ENCODE data around the gene LMCD1.
"Not testable (repeated sequence)": the region's sequence is repeated elsewhere in the genome, so short reads cannot be mapped to it uniquely, and the experiment has no call there.

The LMCD1 gene

DNA sequence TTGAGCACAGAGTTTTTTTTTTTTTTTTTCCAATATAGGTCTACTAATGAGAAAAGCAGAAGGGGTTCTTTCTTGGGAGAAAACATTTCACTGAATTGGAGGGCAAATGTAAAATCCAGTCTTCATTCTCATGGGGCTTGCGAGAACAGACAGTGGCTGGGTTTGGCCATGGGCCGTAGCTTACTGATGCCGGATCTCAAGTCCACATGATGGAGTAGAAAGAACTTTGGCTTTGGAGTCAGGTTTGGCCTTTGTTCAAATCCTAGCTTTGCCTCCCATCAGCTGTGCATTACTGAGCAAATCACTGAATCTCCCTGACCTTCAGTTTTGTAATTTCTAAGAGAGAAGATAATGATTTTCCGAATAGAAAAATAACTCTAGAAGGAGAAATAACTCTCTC lies 59.7 kb downstream of the LMCD1 start:
- DNase-seq (ENCODE audit: low read depth) = no peak

DNA sequence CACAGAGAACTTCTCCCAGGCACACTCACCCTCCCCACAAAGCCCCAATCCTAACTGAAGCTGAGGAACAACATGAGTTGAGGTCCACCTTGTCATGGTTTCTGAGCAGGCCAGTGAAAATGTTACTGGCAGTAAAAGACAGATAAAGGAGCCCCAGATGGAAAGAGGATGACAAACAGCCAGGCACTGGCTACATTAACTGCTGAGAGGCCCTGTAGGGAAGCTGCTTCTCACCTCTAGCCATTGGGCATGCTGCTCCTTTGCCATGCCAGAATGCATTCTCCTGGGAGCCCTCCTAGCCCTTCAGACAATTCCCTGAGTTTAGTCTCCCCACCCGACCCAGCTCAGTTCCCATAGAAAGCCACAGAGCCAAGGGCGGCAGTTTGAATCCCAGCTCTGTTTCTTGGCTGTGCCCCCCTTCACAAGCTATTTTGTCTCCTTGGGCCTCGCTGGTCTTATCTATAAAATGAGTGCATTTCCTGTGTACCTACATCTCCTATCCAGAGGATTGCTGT lies 60.5 kb downstream of the LMCD1 start:
- no peak for DNase-seq (ENCODE audit: low read depth)

DNA sequence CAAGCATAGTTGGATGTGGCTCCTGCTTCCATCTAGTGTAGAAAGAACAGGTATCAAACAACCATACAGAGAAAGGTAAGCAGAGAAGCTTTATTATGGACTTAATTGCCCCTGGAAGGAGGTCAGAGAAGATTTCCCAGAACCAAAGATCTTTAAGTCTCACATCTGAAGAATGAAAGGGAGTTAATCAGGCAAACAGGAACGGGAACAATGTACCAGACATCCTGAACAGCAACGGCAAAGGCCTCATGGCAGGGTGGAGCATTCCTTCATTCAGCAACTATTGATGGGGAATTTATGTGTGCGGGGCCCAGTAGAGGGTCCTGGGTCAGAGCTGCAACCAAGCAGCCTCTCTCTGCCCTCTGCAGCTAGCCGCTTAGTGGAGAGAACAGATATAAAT lies 61.5 kb downstream of the LMCD1 start:
- no peak for DNase-seq (ENCODE audit: low read depth)

DNA sequence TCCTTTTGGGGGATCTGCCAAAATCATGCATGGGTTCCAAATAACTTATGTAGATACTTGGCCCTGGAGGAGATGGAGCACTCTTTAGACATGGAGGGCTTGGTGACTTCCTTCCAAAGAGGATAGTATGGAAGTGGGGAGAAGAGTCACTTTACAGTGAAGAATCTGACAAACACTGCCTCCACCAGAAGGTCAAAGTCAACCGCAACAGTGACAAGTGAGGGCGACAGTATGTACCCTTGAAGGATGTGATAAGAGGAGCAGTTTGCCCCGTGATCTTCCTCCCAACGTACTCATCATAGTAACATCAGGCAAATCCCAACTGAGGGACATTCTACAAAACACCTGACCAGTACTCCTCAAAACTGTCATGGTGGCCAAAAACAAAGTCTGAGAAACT lies 62.0 kb downstream of the LMCD1 start:
- no peak for DNase-seq (ENCODE audit: low read depth)

DNA sequence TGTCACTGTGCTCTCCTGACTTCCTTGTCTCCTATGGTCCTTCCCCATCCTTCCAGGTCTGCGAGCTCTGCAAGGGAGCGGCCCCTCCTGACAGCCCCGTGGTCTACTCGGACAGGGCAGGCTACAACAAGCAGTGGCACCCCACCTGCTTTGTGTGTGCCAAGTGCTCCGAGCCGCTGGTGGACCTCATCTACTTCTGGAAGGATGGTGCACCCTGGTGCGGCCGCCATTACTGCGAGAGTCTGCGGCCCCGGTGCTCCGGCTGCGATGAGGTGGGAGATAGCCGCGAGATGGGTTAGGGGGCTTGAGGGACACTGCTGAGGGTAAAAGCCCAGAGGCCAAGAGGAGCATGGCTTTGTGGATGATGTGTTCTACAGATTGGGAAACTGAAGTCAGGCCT lies 63.8 kb downstream of the LMCD1 start:
- DNase-seq (ENCODE audit: low read depth) = no peak

DNA sequence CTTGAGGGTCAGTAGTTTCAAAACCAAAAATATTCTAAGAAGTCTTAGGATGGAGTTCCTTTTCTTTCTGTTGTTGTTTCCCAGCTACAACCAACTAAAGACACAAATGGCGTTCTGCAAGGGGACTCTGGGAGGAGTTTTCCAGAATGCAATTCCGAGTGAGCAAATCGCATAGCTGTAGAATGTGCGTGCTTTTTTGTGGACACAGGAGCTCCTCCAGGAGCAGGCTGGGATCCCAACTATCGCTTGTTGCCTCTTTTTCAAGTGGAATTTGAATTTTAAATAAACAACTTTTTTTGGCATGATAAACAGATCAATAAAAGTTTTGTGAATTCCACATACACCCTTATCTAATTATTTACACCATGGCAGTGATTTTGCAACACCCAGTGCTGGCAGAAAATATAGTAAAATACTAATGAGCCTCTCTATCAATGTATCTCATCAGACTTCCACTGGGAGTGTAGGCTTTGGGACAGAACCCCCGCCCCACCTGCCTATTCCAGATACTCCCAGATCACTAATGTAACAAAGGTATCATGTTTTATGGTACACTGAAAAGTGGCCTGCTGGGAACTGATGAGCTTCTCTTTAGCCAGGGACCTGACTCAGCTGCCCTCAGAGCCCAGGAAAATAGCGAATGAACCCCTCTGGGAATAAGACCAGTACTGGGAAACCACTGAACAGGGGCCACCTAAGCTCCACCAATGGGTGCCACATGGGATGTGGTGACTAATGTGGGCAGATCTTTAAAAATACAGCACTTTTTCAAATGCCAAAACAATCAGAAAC lies 66.4 kb downstream of the LMCD1 start:
- no peak for DNase-seq (ENCODE audit: low read depth)

DNA sequence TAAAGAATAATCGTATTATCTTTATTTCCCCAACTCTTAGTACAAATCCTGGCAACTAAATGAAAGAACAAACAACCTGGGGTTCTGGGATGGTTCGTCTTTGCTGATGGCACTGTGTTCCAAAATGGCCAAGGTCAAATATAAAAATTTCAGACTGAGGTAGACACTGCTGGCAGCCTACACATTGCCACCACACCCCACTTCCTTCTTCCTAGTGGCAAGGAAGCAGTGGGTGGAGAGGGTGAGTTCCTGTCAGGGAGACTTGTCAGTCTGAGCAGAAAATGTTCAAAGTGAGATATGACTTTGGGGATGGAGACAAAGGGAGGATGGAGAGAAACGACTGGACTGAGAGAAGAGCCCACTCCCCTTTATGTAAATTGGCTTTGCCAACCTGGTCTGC lies 69.6 kb downstream of the LMCD1 start:
- no peak for DNase-seq (ENCODE audit: low read depth)

DNA sequence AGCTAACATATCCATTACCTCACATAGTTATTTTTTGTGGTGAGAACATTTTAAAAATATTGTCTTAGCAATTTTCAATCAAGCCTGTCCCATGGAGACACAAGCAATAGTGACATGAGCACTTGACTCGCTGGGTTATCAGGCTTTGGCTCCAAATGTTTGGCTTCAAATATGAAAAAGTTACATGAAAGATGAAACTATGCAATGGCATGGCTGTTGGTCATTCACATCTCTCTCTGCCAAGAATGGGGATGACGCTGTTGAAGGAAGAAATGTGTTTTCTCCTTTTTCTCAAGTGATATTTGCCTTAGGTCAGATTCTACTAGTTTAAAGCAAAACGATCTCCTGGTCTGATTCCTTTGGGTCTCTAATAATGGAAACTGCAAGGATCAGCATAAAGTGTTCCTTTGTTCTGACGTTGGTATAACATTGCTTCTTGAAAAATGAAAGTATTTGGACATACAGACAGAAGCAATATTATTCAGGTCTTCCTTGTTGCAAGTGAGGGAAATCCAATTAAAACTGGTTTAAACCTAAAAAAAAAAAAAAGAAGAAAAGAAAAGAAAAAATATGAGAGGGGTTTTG lies 71.8 kb downstream of the LMCD1 start:
- no peak for DNase-seq (ENCODE audit: low read depth)

DNA sequence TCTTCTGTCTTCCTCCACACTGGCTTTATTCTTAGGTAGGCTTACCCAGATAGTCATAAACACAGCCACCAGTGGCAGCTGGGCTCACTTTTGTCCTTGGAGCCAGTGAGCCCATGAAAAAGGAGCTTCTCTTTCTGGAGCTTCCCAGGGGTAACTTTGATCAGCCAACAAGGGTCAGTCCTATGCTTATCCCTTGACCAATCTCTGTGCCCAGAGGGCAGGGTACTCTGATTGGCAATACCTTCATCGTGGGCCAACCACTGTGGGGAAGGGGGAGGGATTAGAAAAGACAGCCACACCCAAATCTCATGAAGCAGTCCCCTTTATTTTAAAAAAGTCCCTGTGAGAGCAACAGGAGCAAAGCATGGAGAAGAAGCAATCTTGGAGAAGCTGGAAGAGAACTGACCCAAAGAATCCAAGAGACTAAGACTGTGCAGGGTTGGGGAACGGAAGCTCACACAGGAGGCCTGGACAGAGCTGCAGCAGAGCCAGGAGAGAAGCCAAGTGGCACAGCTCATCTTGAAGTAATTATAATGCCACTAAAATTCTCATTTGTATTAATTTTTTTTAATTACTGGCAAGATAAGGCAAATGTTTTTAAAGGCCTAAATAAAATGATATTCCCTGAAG lies 72.5 kb downstream of the LMCD1 start:
- DNase-seq (ENCODE audit: low read depth) = no peak

DNA sequence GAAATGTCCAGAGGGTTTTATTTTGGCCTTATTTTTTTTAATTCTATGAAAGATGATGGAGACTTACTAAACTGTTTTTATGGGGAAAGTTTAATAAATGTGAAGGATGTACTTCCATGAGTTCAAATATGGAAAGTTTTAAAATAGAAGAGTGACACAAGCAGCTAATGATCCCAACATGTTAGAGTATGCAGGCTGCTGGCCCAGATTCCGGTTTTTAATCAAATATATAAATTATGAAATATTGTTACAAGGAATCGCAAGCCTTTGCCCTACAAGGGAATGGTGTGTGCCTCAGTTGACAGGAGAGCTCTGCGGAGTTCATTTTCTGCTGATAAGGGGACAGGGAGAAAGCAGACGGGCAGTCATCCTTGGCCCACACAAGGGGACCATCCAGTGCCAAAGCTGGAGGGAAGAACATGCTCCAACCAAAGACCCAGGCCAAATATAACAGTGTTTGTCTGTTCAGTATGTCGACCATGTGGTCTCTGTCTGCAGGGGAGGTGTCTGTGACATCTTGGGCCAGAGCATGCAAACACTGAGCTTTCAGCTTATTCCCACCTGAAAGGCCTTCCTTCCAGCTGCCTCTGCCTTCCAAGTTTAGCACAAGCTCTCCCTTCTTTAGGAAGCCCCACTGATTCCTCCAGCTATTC lies 73.2 kb downstream of the LMCD1 start:
- no peak for DNase-seq (ENCODE audit: low read depth)

DNA sequence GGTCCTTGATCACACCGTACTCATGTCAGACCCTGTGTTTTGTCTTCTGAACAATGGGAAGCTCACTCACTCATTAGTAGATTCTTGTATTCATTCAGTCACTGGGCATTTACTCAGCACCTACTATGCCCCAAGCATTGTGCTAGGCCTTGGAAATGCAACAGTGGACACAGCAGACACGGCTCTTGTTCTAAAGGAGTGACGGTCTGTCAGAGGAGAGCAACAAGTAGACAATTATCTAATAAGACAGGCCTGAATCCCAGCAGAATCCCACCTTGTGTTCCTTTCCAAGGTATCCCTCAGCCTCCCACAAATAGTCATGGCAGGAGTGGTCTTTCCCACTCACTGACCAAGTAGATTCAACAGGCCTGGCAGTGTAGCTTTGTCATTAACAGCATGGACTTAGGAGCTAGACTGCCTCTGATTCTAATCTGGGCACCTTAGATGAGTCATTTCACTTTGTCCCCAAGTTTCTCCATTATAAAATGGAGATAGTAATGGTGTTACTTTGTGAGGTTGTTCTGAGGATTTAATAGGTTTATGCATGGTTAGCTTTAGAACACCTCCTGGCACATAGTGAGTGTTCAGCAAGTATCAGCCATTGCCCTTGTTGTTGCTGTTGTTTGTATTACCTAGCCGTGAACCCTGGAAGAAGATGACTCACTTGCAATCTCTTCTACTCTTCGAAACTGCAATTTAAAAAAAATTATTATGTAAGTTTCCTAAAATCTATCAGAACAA lies 73.9 kb downstream of the LMCD1 start:
- peak; percentile 16 for DNase-seq (ENCODE audit: low read depth)

DNA sequence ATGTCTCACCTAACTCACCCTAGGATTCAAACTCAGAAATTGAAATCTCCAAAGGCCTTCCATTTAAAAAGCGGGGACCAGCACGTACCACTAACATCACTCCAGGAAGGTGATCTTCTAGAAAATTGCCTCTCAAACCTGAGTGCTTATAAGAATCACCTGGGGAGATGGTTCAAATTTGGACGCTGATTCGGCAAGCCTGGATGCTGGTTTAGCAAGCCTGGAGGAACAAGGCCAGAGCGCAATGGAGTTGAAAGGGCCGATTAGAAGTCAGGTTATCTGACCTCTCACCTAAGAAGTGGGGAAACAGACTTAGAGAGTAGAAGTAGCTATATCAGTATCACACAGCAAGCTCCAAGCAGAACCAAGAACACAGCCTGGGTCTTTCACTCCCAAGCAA lies 74.8 kb downstream of the LMCD1 start:
- no peak for DNase-seq (ENCODE audit: low read depth)

DNA sequence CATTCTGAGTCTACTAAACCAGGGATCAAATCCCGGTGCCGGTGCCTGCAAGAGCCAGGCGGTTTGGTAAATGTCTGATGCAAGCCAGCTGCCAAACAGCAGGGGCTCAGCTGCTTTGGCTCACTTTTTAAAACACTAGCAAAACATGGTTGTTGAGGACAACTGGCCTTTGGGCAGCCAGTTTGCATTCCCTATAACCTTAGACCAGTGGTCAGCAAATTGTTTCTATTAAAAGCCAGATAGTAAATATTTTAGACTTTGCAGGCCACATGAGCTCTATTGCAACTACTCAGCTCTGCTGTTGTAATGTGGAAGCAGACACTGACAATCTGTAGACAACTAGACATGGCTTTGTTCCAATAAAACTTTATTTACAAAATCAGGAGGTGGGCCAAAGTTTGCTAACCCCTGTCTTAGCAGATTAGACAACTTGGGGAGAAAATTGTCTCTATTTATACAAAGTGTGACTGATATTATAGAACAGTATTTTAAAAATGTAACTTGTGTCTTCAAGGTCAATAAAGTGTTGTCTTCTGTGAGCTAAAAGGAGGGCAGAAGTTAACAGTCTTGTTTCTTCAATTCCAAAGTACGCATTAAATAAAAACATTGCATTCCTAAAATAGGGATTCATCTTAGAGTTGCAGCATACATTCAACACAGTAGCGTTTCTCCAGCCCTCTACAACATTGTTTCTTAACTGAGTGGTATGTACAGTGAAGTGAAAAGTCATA lies 75.4 kb downstream of the LMCD1 start:
- DNase-seq (ENCODE audit: low read depth) = peak; percentile 3

DNA sequence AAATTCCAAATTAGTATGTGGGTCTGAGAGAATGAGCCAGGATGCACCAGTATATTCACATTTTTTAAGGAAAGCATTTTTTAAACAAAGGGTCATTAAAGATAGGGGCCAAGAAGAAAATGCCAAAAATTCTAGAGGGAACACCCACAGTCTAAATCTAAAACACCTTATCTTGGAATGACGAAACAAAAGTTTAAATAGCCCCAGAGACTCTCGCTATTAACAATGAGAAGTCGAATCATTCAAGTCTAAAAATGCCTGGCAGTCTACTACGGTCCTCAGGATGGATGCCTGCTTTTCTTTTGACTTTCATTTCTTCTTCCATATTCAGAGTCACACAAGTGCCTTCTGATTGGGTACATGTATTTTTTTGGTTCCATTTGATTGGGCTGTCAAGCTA lies 76.7 kb downstream of the LMCD1 start:
- no peak for DNase-seq (ENCODE audit: low read depth)

DNA sequence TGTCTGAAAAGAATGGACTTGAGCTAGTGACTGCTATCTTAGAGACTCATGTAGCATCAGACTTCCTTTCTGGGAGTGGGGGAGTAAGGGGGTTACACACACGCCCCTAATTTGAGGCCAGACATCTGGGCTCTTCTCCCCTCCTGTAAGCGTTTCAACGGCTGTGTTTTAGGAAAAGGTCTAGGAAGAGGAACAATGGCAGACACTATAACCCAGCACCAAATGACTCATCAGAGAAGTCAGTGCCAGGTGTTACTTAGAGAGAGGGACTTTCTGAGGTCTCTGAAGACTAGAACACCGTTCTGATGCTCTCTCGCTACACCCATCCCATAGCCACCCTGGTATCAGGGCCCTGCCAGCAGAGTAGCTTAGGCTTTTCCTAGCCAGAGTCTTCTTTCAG lies 77.5 kb downstream of the LMCD1 start:
- no peak for DNase-seq (ENCODE audit: low read depth)

DNA sequence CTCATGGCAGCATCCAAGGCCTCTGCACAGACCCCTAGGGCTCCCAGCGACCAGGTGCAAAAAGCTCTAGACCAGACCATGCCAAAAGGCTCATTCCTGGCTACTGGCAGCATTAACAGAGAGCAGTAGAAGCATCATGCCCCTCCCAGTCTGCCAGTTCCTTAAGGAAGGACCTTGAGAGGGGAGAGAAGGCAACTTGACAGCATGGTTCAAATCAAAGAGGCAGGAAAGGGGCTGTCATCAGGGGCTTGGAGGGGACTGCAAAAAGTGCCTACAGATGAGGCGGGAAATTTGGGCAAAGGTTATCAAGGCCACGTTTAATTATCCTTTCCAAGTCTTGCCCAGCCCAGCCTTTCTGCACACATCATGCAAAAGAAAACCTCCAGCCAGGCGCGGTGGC lies 78.3 kb downstream of the LMCD1 start:
- DNase-seq (ENCODE audit: low read depth) = no peak

DNA sequence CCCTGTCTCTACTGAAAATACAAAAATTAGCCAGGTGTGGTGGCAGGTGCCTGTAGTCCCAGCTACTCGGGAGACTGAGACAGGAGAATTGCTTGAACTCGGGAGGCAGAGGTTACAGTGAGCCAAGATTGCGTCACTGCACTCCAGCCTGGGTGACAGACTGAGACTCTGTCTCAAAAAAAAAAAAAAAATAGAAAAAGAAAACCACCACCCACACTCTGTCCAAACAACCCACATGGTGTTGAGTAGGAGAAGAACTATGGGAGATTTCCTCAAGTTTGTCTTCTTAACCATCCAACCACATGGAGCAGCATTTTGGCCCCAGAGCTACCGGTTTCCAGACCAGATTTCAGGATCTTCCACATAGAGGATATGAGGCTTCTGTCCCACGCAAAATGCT lies 78.8 kb downstream of the LMCD1 start:
- not testable (repeated sequence) for DNase-seq (ENCODE audit: low read depth)

DNA sequence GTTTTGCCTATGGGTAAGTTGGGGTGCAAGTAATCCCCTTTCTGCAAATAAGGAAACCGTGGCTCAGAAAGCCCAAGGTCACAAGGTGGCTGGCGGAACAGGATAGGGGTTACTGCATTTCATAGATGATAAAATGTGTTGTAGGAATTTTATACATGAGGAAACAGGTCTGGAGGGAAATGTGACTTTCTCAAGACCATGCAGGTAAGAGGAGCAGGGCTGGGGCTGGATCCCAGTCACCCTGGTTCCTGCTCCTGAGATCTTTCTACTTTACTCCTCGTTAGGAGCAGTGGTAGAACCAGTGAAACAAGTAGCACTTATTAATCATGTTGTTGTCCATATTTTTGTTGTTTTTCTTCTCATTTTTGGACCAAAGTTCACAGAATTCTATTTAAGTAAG lies 79.8 kb downstream of the LMCD1 start:
- DNase-seq (ENCODE audit: low read depth) = no peak

DNA sequence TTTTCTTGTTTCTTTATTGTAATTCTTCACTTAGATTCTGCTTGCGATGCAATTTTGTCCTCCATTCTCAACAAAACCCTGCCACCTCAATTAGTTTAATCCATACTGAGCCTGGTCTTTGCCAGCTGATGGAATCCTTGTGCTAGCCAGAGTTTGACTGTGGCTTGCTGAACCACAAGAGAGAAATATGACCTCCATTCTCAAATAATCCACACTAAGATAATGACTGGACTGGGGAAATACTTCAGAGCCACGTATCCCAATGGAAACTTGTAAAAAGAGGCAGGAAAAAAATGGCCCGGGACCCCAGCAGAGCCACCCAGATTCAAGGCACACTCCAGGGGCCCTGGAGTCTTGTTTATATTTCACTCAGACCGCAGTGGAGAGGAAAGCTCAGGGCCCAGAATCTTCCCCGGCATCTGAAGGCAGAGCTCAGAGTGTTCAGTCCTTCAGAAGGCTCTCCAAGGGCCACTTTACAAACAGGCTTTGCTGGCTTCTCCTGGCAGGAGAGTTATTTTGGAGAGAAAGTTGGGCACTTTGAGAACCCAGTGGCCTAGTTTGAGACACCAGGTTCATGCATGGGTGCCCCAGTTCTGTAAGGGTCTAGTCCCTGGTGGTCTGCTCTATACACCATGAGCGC lies 80.3 kb downstream of the LMCD1 start:
- no peak for DNase-seq (ENCODE audit: low read depth)

DNA sequence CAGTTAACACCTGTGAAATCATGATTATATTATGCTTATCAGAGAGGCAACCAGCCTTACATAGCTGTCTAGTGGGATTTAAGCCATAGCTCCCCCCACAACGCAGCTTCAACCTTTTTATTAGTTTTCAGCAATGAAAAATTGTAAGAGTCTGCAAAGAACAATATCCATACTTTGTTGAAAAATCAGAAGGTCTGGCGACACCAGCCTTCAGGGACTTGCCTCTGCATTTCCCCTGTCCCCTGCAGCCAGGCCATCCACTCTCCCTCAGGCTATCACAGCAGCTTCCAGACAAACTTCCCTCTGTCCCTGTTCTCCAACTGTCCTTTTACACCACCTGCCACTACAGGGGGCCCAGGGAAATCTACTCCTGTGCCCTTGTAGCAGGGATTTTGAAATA lies 83.0 kb downstream of the LMCD1 start:
- no peak for DNase-seq (ENCODE audit: low read depth)
